DMS153 (cell line): ENCODE results near the gene SLX4IP.

ENCODE experiments used
- DNase-seq: peaks from one replicate; lab custom pipeline; 2025; lab: John Stamatoyannopoulos, UW

SLX4IP gene

GRCh38 chr20:10651227-10651990 is 216.3 kb downstream of the SLX4IP start:
- DNase-seq: no peak

- no peak for DNase-seq
These were observed 217.1 kb downstream of the SLX4IP start for GRCh38 chr20:10652185-10652584.

DNA sequence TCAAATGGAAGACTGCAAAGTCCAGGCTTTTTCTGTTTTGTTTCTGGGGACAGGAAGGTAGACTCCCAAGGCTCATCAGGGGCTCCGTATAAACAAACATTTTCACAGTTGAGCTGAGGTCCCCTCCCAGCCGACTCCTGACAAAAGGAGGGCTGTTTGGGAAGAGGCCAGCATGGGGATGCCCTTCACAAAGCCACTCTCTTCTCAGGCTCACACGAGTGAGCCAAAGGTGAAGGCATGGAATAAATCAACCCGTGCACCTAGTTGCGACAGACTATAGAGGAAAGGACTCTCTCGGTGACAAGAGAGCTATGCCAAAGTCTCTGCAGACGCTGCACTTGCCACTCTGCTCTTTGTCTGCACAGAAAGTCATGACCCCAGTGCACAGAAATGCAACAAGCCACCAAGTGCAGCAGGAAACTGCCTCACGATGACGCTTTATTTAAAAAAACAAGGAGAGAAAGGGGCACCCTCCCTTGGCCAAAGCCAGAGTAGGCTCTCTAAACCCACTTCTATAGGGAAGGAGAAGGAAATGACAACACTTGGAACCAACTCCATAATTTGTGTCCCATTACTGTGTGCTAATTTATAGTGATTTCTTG is 217.7 kb downstream of the SLX4IP start:
- DNase-seq: no peak

DNA sequence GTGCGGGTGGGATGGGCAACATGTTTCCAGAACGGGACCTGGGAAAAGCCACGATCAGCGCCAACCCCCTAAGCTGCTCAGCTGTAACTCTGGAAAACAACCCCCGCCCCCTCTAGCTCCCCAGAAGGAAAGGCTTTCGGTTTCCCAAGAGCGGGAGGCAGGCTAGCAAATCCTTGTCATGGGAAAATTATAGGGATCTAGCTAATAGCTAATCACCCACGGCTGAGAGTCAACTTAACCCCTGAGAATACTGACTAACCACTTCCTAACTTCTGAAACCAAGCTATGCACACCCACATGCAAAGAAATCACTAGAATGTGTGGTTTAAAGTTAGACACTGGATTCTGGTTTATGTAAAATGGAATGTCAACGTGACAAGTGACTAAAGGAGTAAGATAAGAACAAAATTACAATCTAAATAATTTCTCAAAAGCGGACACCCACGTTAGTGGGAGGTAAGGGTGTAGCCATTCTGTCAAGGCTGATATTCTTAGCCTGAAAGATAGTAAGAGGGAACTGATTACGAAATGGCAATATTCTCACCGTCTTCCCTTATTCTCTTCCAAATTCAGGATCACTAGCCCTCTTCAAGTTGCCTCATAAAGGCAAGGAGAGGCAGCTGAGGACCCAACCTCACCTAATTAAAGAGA is 218.6 kb downstream of the SLX4IP start:
- no peak for DNase-seq

DNA sequence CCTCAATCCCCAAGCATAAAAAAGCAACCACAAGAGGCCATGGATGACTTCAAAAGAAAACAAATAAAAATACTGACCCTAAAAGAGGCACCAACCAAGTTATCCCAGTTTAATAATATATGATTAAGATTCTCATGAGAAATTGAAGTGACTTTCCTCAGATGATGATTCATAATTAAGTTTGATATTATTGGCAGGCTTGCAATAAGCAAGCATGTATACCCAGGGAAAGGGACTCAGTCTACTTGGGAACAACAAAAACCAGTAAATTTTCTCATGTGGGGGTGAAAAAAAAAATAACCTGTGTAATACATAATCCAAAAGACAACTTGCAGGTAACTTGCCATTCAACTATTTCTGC is 219.1 kb downstream of the SLX4IP start:
- DNase-seq: no peak

GRCh38 chr20:10654630-10655029 is 219.5 kb downstream of the SLX4IP start:
- DNase-seq: no peak

DNA sequence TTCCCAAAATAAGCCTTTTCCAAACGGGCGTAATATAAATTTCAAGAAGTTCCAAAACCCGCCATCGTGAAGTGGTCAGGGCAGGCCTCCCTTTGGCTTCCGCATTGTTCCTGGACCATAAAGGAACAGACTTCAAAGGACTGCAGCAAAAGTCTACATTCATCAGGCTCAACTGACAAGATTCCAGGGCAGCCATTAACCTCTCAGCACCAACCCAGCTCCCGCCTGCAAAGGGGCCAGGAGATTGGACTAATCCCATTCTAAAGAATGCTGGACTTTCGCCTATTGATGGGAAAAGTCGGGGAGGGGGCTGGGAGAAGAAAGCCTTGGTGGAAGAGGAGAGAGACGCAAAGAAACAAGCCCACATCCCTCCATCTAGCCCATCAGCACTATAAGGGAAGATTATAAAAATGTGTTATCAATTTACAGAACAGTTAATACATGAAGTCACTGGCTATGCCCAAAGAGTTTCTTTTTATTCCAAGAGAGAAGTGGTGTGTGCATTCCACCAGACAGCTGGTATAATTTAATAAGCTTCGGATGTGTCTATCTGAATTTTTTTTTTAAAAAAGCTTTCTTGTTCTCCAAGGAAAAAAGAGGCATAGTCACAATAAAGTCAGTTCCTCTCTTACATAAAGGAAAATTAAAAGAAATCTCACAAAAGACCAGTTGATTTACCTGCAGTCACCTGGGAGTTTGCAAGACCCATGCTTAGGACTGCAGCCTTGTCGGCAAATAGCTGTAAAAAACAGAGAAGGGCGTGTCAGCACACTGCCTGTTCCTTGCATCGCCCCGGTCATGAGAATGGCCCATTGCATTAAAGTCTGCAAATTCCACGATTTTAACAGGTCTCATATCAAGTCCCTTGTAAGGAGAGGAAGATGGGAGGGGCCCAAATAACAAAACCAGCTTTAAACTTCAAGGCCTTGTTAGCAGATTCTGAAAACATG is 220.9 kb downstream of the SLX4IP start:
- no peak for DNase-seq

- DNase-seq: no peak
These were observed 222.3 kb downstream of the SLX4IP start for GRCh38 chr20:10657453-10657852.

DNA sequence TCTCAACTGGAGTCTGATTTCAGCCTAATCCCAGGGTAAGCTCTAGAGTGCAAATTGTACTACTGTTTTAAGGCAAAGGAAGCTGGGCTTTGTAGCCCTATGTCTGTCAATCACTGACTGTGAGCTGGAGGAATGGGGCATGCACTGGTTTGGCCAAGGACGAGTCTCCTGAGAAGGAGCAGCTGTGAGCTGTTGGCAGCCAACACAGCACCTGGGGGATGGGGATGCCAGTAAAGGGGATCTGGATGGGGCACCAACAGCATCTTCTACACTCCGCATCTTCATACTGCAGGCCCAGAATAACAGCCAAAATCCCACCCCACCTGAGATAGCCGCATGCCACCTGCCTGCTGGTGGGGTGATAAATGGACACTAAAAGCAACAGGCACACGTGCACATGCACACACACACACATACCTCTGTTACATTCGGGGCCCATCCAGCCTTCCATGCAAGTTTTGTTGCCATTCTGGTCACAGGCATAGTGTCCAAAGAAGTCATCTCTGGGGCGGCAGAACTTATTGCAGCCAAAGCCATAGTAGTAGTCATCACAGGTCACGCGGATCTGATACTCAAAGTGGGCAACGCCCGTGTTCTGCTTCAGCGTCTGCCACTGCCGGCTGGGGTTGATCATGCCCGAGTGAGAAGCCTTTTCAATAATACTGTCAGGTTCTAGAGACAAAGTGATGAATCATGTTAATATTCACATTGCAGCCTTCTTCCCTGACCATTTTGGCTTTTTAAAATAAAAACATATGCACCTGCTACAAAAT is 223.1 kb downstream of the SLX4IP start:
- DNase-seq: no peak

DNA sequence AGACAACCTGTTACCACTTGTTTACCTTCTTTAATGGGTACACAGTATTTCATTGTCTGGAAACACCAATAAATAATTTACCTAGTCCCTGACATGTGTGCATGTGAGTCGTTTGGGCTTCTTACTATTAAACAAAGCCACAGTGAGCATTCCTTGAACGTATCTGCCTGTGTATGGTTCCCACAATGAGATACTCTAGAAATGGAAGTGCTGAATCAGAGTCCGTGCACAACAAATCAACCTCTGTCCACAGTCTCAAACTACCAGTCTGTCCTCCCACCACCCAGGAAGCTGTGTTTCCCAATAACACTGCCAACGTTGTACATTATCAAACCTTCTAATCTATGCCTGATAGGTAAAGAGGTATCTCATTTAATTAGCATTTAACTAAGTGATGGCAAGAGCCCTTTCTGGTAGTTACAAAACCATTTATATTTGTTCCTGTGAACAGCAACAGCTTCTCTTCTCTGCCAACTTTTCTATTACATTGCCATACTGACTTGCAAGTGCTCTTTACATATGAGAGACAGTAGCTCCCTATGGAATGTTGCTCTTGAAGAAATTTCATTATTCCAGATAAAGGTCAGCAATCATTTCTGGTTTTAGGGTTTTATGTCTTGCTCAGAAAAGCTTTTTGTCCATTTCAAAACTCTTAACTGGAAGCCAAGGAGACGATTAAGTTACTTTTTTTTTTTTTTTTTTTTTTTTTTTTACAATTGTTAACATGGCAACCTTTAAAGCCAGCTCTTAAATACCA is 223.9 kb downstream of the SLX4IP start:
- no peak for DNase-seq

DNA sequence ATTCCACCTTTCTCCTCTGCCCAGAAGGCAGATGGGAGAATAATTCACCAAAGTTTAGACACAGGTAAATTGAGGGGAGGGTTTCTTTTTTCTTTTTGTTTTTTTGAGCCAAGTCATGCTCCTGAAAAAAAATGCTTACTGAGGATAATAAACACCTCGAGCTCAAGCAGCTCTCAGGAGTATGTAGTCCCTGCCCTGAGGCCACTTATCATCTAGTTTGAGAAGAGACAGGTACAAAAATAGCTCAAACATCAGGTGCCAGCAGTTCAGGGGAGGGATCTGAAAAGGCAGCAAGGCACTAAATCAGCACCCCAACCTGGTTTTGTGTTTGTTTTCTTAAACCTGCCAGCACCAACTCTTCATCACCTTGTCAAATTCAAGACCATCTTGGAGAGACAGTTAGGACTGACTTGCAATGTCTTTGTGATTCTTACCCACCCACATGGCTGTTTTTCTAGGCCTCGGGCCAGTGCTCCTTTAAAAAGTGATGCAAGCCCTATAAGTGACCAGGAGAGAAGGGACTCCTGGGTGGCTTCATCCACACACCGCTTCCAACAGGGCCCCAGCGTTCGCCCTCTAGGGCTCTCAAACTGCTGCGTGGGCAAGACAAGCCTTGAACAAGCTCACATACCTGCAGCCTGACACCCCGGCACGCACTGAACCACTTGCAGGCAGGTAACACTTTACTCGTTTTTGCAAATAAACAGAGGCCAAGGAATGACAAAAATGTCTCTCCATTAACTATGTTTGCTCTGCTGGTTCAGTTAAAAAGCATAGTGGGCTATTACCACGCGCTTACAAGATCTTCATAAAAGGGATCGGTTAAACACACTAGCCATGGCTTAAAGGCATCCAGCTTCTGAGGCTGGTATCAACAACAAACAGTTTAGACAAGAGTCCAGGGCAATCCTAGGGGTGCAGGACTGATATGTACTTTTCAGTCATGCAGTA is 224.8 kb downstream of the SLX4IP start:
- no peak for DNase-seq

- no peak for DNase-seq
These were observed 225.6 kb downstream of the SLX4IP start for GRCh38 chr20:10660661-10661060.

- DNase-seq: no peak
These were observed 226.2 kb downstream of the SLX4IP start for GRCh38 chr20:10661261-10661660.

GRCh38 chr20:10662151-10662550 is 227.0 kb downstream of the SLX4IP start:
- DNase-seq: no peak

- no peak for DNase-seq
These were observed 227.8 kb downstream of the SLX4IP start for GRCh38 chr20:10662661-10663458.

GRCh38 chr20:10663756-10664155 is 228.7 kb downstream of the SLX4IP start:
- DNase-seq: no peak

GRCh38 chr20:10665027-10665561 is 230.0 kb downstream of the SLX4IP start:
- no peak for DNase-seq

DNA sequence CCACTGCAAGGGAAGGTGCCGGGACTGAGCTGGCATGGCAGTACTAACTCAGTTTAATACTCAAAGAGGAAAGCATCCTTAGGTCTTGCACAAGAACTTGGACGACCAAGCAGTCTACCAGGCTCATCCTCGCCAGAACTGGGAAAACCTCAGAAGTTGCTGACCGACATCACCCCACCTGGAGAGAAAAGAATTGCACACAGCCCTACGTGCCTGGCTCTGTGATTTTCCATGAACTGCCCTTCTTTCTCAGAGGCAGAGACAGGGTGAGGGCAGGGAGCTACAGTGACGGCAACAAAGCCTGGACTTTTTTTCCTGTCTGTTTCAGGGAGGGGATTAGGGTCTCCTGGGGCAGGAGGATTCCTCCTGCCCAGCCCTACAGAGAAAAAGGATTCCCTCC is 230.7 kb downstream of the SLX4IP start:
- DNase-seq: no peak
